Measurements from ENCODE around the gene PFKL. TPM values are rescaled to one million over a fixed set of nuclear protein-coding genes. Genes with fewer than 3 reads are reported as not detected.
"Not testable (repeated sequence)": the region's sequence is repeated elsewhere in the genome, so short reads cannot be mapped to it uniquely, and the experiment has no call there.

PFKL gene
- total RNA-seq, 8 experiments from 2014 or later, result 43.6 to 204 (median 61.9) TPM

DNA sequence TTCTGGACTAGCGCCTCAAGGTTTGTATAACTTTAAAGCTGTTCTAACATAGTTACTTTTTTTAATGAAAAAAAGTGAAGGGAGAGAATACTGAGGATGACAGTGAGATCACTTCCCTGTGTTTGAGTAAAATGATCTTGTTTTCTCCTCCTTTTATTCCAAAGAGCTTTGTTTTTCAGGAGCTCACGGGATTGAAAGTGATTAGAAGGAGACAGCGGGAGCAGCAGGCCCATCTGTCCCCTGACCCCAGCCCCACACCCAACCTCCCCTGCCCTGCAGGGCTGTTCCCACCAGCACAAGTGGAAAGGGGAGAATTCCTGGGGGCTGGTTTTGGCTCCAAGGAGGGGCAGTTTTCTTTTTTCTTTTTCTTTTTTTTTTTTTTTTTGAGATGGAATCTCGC is 36.1 kb upstream of the PFKL start:
- Histone ChIP-seq H3K4me3 (no peak overlapping the region), H3K27ac (no peak overlapping the region), H3K4me1 (replicated peaks in 1 of 2) (peaks cover 10% of the 10 kb centered on the region in 2 donors)
- 50 to 100% (median 90%) methylated on average over 1 to 2 of the region's 4 CpGs; no CpG with 5 or more reads in 6 of the 10 experiments for WGBS, 10 experiments
- ATAC-seq (replicated peaks in 6 of 8), result peak in 3 of 8 experiments; percentile 34 to 64 (median 64)
- in situ Hi-C loops (cut with MboI; ENCODE audit: low pct_unique_long_range_greater_than_20kb in 2 of 9, low sequenced_read_pairs in 9 of 9, unreplicated experiment in 9 of 9), result no loop called here

DNA sequence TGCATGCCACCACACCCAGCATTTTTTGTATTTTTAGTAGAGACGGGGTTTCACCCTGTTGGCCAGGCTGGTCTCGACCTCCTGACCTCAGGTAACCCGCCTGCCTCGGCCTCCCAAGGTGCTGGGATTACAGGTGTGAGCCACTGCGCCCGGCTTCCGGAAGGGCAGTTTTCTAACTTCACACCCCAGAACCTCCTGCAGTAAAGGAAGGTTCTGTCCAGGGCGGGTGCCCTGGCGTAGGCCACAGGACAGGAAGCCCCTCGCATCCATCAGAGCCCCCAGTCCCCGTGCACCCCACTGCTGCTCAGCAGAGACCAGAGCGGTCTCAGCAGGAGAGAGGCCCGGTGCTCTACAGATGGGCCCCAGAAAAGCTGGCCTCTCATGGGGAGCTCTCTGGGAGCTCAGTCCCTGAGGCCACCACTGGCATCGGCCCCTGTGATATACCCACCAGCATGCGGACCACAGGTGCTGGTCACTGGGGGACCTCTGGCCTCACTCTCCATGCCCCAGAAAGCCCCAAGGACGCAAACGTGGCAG is 34.1 kb upstream of the PFKL start:
- Histone ChIP-seq H3K4me3 (no peak overlapping the region), H3K4me1 (replicated peaks in 1 of 2) (peaks cover 10% of the 10 kb centered on the region in 2 donors), H3K27ac (no peak overlapping the region)
- in situ Hi-C loops (cut with MboI; ENCODE audit: low pct_unique_long_range_greater_than_20kb in 2 of 9, low sequenced_read_pairs in 9 of 9, unreplicated experiment in 9 of 9), result no loop called here
- 37 to 100% (median 90%) methylated on average over 1 to 8 of the region's 17 CpGs; no CpG with 5 or more reads in 2 of the 10 experiments for WGBS, 10 experiments
- ATAC-seq (replicated peaks in 6 of 8), result no peak

DNA sequence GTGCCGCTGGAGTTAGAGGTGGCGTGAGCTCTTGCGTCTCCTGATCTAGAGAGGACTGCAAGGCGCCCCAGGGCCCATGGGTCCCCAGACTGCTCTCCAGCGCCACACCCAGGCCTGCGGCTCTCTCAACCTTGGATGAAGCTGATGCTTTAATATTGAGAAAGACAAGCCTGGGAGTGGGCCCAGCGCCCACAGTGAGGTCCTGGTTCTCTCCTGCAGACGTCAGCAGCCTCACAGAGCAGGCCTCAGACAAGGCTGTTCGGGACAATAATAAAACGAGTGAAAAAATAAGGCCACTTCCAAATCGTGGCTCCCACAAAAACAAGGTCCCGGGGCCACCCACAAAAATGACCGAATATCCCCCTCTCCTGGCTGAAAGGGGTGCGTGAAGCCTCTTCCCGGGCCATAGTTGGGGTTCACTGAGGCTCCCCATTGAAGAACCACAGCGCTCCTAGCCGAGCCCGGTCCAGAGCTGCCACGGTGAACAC is 32.2 kb upstream of the PFKL start:
- WGBS, 10 experiments, result 50 to 90% (median 78%) methylated on average over 2 to 8 of the region's 19 CpGs; no CpG with 5 or more reads in 3 of the 10 experiments
- H3K4me3 ChIP-seq, result no peak overlapping the region
- no peak overlapping the region for H3K27ac ChIP-seq
- no peak for ATAC-seq (replicated peaks in 6 of 8)
- in situ Hi-C loops (cut with MboI; ENCODE audit: low pct_unique_long_range_greater_than_20kb in 2 of 9, low sequenced_read_pairs in 9 of 9, unreplicated experiment in 9 of 9), result no loop called here
- peaks cover 10% of the 10 kb centered on the region in 2 donors for H3K4me1 ChIP-seq (replicated peaks in 1 of 2)

DNA sequence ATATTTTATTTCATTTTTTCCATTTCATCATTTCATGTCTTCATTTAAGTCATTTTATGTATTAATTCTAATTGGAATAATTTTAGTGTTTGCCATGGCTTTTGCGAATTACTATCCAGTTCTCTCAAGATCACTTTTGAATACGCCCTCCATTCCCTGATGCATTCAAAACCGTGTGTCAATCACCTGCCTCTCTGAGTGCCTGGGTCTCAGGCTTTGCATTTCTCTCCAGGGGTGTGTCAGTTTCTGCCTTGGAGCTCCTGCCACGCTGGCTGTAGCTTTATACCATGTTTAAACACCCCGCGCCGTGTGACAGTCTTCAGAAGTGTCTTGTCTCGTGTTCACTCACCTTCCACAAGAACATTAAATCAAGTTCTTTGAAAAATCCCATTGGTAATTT is 30.8 kb upstream of the PFKL start:
- in situ Hi-C loops (cut with MboI; ENCODE audit: low pct_unique_long_range_greater_than_20kb in 2 of 9, low sequenced_read_pairs in 9 of 9, unreplicated experiment in 9 of 9), result no loop called here
- no peak for ATAC-seq (replicated peaks in 6 of 8)
- H3K4me1 ChIP-seq (replicated peaks in 1 of 2), result no peaks in the 10 kb centered on the region
- 42 to 70% (median 64%) methylated on average over 2 to 8 of the region's 8 CpGs; no CpG with 5 or more reads in 1 of the 10 experiments for WGBS, 10 experiments
- H3K27ac ChIP-seq, result no peak overlapping the region
- H3K4me3 ChIP-seq, result no peak overlapping the region

DNA sequence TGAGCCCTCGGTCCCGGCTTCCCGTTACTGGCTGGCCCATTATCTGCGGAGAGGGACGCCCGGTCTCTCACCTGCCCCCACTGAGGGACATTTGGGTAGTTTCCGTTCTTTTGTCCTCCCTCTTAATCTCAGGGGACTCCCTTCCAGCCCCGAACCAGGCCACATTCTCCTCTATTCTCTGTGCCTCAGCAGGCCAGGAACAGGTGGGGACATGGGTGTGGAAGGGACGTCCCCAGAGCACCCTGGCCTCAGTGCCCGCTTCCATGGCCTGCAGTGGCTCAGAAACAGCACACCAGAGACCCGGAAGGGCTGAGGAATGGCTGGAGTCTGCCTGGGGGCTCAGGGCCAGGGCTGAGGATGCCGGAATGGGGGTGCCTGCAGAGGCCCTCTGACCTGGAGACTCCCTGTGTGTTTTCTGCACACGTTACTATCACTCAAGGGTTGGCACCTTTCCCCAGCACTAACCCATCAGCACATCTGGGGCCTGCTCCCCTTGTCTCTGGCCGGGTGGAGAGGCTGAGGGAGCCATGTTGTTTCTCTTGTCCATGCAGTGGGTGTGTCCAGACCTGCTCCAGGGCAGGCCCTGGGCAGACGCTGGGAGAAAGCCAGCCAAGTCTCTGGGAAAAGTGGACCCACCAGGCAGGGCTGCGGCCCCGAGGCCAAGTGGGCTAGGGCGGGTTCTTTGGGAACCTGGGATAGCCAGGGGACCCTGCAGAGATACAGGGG is 28.1 kb upstream of the PFKL start:
- ATAC-seq (replicated peaks in 6 of 8), result peak in 2 of 8 experiments; percentile 56 to 66
- Histone ChIP-seq H3K4me3 (no peak overlapping the region), H3K27ac (no peak overlapping the region), H3K4me1 (replicated peaks in 1 of 2) (no peaks in the 10 kb centered on the region)
- WGBS, 10 experiments, result 0 to 100% (median 73%) methylated on average over 1 to 5 of the region's 18 CpGs; no CpG with 5 or more reads in 3 of the 10 experiments
- in situ Hi-C loops (cut with MboI; ENCODE audit: low pct_unique_long_range_greater_than_20kb in 2 of 9, low sequenced_read_pairs in 9 of 9, unreplicated experiment in 9 of 9), result no loop called here

DNA sequence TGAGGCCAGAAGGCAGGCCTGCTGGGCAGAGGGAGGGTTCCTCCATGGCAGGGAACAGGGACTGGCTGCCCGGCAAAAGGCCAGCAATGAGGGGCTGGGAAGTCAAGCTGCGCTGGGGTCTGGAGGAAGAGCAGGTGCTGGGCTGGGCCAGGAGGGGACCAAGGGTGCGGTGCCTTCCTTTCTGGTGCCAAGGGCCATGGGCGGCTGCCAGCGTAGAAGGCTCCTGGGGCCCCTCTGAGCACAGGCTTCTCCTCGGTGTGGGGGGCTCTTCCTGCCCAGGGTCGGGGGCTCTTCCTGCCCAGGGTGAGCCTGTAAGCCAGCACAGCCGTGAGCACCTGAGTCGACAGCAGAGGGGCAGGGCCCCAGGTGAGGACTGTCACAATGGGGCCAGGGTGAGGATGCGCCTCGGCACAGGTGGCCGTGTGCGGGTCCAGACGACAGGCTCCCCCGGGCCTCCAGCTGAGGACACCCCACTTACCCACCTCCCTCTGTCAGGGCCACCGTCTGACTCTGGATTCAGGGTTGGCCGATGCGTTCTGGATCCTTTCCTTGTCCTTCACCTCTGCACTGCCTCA is 27.5 kb upstream of the PFKL start:
- WGBS, 10 experiments, result 65 to 85% (median 73%) methylated on average over 1 to 13 of the region's 18 CpGs; no CpG with 5 or more reads in 5 of the 10 experiments
- Histone ChIP-seq H3K4me3 (no peak overlapping the region), H3K4me1 (replicated peaks in 1 of 2) (no peaks in the 10 kb centered on the region), H3K27ac (no peak overlapping the region)
- ATAC-seq (replicated peaks in 6 of 8), result no peak
- in situ Hi-C loops (cut with MboI; ENCODE audit: low pct_unique_long_range_greater_than_20kb in 2 of 9, low sequenced_read_pairs in 9 of 9, unreplicated experiment in 9 of 9), result no loop called here

DNA sequence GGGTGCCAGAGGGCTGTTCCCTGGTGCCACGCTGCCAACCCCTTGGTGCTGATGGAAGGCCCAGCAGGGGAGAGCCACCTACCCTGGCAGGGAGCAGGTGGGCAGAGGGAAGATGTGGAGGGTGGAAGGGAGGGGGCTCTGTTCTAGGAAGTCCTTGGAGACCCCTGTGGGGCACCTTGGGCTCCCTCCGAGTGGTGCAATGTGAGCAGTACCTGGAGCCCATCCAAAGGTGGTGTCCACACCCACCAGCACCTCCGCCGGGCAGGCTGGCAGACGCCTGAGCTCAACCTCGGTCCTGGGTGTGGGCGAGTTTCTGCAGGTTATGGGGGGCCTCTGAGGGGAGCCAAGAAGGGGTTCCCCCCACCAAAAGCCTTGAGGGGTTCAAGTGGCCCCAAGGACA is 26.8 kb upstream of the PFKL start:
- Histone ChIP-seq H3K4me3 (no peak overlapping the region), H3K27ac (no peak overlapping the region), H3K4me1 (replicated peaks in 1 of 2) (no peaks in the 10 kb centered on the region)
- no peak for ATAC-seq (replicated peaks in 6 of 8)
- WGBS, 10 experiments, result 100% methylated on average over 2 of the region's 7 CpGs; no CpG with 5 or more reads in 9 of the 10 experiments
- in situ Hi-C loops (cut with MboI; ENCODE audit: low pct_unique_long_range_greater_than_20kb in 2 of 9, low sequenced_read_pairs in 9 of 9, unreplicated experiment in 9 of 9), result no loop called here

DNA sequence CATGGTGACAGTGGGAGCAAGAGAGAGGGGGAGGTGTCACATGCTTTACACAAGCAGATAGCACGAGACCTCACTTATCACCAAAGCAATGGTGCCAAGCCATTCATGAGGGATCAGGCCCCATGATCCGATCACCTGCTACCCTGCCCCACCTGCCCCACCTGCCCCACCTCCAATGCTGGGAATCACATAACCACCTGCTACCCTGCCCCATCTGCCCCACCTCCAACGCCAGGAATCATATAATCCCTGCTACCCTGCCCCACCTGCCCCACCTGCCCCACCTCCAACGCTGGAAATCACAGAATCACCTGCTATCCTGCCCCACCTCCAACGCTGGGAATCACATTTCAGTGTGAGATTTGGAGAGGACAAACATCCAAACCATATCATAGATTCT is 24.8 kb upstream of the PFKL start:
- no peak for ATAC-seq (replicated peaks in 6 of 8)
- H3K4me1 ChIP-seq (replicated peaks in 1 of 2), result no peaks in the 10 kb centered on the region
- H3K27ac ChIP-seq, result no peak overlapping the region
- 0 to 56% methylated on average over 1 to 3 of the region's 5 CpGs; no CpG with 5 or more reads in 8 of the 10 experiments for WGBS, 10 experiments
- in situ Hi-C loops (cut with MboI; ENCODE audit: low pct_unique_long_range_greater_than_20kb in 2 of 9, low sequenced_read_pairs in 9 of 9, unreplicated experiment in 9 of 9), result no loop called here
- H3K4me3 ChIP-seq, result no peak overlapping the region

DNA sequence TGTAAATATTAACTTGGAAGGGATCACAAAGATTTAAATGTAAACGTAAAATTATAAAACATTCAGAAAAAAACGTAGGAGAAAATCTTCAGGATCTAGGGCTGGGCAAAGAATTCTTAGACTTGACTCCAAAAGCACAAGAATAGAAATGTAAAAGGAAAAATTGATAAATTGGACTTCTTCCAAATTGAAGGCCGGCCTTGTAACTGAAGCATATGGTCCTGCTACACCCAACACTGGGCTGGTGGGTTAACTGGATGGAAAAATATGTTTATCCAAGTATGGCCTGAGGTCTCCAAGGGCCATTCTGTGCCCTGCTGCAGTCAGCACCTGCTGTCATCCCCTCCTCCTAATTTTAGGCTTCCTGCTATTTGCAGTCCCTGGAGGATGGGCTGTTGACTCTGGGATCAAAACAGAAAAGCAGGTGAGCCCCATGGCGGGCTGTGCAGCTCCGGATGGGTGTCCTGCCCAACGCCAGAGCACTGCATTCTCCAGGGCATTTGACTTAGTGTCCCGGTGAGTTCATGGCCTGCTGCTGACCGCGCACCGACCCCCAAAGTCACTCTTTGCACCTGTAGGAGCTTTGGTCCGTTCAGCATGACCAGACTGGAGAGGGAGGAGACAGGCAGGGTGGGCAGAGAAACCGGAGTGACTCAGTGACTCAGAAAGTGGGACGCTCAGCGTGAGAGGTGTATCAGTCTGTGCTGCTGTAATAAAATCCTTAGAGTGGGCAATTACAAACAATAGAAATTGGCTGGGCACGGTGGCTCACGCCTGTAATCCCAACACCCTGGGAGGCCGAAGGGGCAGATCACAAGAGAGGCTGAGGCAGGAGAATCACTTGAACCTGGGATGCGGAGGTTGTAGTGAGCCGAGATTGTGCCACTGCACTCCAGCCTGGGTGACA is 20.2 kb upstream of the PFKL start:
- in situ Hi-C loops (cut with MboI; ENCODE audit: low pct_unique_long_range_greater_than_20kb in 2 of 9, low sequenced_read_pairs in 9 of 9, unreplicated experiment in 9 of 9), result no loop called here
- 42 to 100% (median 76%) methylated on average over 1 to 13 of the region's 19 CpGs for WGBS, 10 experiments
- H3K4me1 ChIP-seq (replicated peaks in 1 of 2), result peaks cover 7 to 8% of the 10 kb centered on the region in 2 donors
- ATAC-seq (replicated peaks in 6 of 8), result peak in 1 of 8 experiments; percentile 36
- no peak overlapping the region for H3K4me3 ChIP-seq
- no peak overlapping the region for H3K27ac ChIP-seq

DNA sequence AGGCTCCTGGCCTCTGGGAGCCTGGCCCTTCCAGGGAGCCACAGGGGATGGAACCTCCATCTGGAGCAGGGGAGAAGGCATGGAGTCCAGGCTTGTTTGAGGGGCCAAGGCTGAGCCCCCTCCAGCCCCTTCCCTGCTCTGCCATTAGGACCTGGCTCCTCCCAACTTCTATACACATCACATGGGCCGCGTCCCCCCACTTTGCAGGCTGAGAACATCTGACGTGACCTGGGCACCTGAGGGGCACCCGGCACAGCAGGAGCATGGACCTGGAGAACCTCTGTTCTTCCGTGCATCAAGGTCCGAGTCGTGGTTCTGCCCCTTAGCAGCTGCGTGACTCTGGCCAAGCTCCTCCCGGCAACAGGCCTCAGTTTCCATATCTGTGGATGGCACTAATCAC is 18.1 kb upstream of the PFKL start:
- Histone ChIP-seq H3K27ac (no peak overlapping the region), H3K4me3 (no peak overlapping the region), H3K4me1 (replicated peaks in 1 of 2) (peaks cover 13% of the 10 kb centered on the region in 2 donors)
- 80 to 97% (median 96%) methylated on average over 1 to 5 of the region's 9 CpGs; no CpG with 5 or more reads in 5 of the 10 experiments for WGBS, 10 experiments
- in situ Hi-C loops (cut with MboI; ENCODE audit: low pct_unique_long_range_greater_than_20kb in 2 of 9, low sequenced_read_pairs in 9 of 9, unreplicated experiment in 9 of 9), result no loop called here
- no peak for ATAC-seq (replicated peaks in 6 of 8)

DNA sequence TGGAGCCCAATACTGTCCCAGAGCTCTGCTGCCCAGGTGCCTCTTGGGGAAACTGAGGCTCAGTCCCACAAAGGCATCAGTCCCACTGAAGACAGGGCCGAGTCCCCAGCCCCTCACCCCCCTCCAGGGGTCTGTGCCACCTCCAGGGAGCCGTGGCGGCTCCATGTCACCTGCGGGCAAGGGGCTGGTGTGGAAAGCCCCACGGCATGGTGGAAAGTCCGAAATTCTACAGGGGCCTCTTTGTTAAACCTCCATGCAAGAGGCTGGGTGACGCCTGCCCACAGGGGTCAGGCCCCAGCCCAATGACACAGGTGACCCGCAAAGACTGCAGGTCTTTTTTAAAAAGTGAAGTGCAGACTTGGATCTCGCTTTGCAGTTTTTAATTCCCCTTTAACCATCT is 17.5 kb upstream of the PFKL start:
- ATAC-seq (replicated peaks in 6 of 8), result no peak
- WGBS, 10 experiments, result 80 to 83% methylated on average over 1 to 2 of the region's 9 CpGs; no CpG with 5 or more reads in 8 of the 10 experiments

DNA sequence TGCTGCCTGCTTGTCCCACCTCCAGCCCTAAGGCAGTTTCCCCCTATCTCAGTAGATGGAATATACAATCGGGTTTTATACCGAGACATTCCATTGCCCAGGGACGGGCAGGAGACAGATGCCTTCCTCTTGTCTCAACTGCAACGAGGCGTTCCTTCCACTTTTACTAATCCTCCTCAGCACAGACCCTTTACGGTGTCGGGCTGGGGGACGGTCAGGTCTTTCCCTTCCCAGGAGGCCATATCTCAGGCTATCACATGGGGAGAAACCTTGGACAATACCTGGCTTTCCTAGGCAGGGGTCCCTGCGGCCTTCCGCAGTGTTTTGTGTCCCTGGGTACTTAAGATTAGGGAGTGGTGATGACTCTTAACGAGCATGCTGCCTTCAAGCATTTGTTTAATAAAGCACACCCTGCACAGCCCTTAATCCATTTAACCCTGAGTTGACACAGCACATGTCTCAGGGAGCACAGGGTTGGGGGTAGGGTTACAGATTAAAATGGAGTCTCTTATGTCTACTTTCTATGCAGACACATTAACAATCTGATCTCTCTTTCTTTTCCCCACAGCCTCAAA is 16.6 kb upstream of the PFKL start:
- peaks cover 13% of the 10 kb centered on the region in 2 donors for H3K4me1 ChIP-seq (replicated peaks in 1 of 2)
- H3K4me3 ChIP-seq; in situ Hi-C loops (cut with MboI; ENCODE audit: low pct_unique_long_range_greater_than_20kb in 2 of 9, low sequenced_read_pairs in 9 of 9, unreplicated experiment in 9 of 9); ATAC-seq (replicated peaks in 6 of 8); H3K27ac ChIP-seq: not testable (repeated sequence)
- 80% methylated on average over 1 of the region's 11 CpGs; no CpG with 5 or more reads in 9 of the 10 experiments for WGBS, 10 experiments

More for the DNA sequence above, 17.5 kb upstream of the PFKL start:
- H3K4me1 ChIP-seq (replicated peaks in 1 of 2), result peaks cover 13% of the 10 kb centered on the region in 2 donors
- in situ Hi-C loops (cut with MboI; ENCODE audit: low pct_unique_long_range_greater_than_20kb in 2 of 9, low sequenced_read_pairs in 9 of 9, unreplicated experiment in 9 of 9), result no loop called here
- no peak overlapping the region for H3K4me3 ChIP-seq
- no peak overlapping the region for H3K27ac ChIP-seq

All from motor neuron (in vitro differentiated cells).